GM12878 (cell line): ENCODE results near the gene ZC3H12D. TPM values are rescaled to one million over a fixed set of nuclear protein-coding genes. Genes with fewer than 3 reads are reported as not detected.
A peak's percentile ranks its signal among the peaks of the same experiment; 100 is the strongest.

Experiments used
- ATAC-seq: fragments of 200-7000 bp; cut with Tn5 transposase; 3 replicates; pipeline ENCODE4 v1.9.1; 2020; ENCODE audit warnings: mild to moderate bottlenecking, moderate library complexity
- BruUV-seq: library from RNA; stranded (reverse); fragments of 400-500 nt; replicated peaks from 2 replicates; lab custom pipeline; 2021; lab: Mats Ljungman, UMichigan
- CTCF ChIA-PET: fragments of 300-600 bp; sonication (Branson Sonifier 250); formaldehyde crosslinking; extraction: SDS; loops from one replicate; lab custom pipeline; 2021; ENCODE audit warnings: inconsistent platforms; lab: Yijun Ruan, JAX
- POLR2A ChIA-PET: fragments of 350-600 bp; formaldehyde crosslinking; extraction: SDS; loops from one replicate; lab custom pipeline; 2021; ENCODE audit warnings: inconsistent platforms; lab: Charles Lee
- RAD21 ChIA-PET: fragments of 300-600 bp; sonication (Branson Sonifier 250); formaldehyde crosslinking; loops from one replicate; lab custom pipeline; 2023; ENCODE audit warnings: antibody characterized with exemption; ENCODE audit not compliant: unreplicated experiment; lab: Charles Lee
- SMC1A ChIA-PET: fragments of 300-600 bp; sonication (Branson Sonifier 250); formaldehyde crosslinking; loops from one replicate; lab custom pipeline; 2023; ENCODE audit not compliant: unreplicated experiment, uncharacterized antibody; lab: Charles Lee
- DNase-seq: peaks from one replicate; pipeline ENCODE4 v3.0.0-alpha.2; 2011; ENCODE audit warnings: low read depth, low spot score
- FAIRE-seq: peaks from 3 replicates; lab custom pipeline; 2011; peaks lifted over from hg19 to GRCh38; lab: Jason Lieb, UNC
- H2AFZ ChIP-seq: 2 replicates; pipeline ENCODE4 v1.6.0; 2011; ENCODE audit warnings: low read depth, low read length, control low read depth; ENCODE audit not compliant: control insufficient read depth
- H3K27ac ChIP-seq: 2 replicates; pipeline ENCODE4 v1.5.1; 2011; ENCODE audit warnings: control low read depth; ENCODE audit not compliant: control insufficient read depth, insufficient read depth
- H3K27me3 ChIP-seq, 2 experiments: replicated peaks in 1 of 2; 2 replicates each; pipeline versions ENCODE4 v1.6.0 to v1.6.1; 2011; ENCODE audit warnings: low read length in 1 of 2; ENCODE audit not compliant: control insufficient read depth in 2 of 2, insufficient read depth in 2 of 2
- H3K36me3 ChIP-seq, 2 experiments: 2 replicates each; pipeline ENCODE4 v1.5.1; 2011; ENCODE audit warnings: low read length in 1 of 2; ENCODE audit not compliant: control insufficient read depth in 2 of 2, insufficient read depth in 2 of 2
- H3K4me1 ChIP-seq: 2 replicates; pipeline ENCODE4 v1.6.1; 2011; ENCODE audit warnings: mild to moderate bottlenecking, low read length, moderate library complexity, mixed read lengths; ENCODE audit not compliant: control insufficient read depth, insufficient read depth
- H3K4me2 ChIP-seq: 2 replicates; pipeline ENCODE4 v1.6.0; 2011; ENCODE audit warnings: control low read depth; ENCODE audit not compliant: control insufficient read depth, insufficient read depth
- H3K4me3 ChIP-seq: fragments of 200-600 bp; sonication (generic); 2 replicates; pipeline ENCODE4 v1.5.1; 2016
- H3K79me2 ChIP-seq: 2 replicates; pipeline ENCODE4 v1.6.0; 2011; ENCODE audit warnings: low read length; ENCODE audit not compliant: control insufficient read depth, insufficient read depth
- H3K9ac ChIP-seq: 2 replicates; pipeline ENCODE4 v1.8.0; 2011; ENCODE audit warnings: low read length, control low read depth, mixed read lengths; ENCODE audit not compliant: control insufficient read depth, insufficient read depth
- H3K9me3 ChIP-seq: replicated peaks from 3 replicates; pipeline ENCODE4 v1.5.1; 2011; ENCODE audit warnings: mild to moderate bottlenecking, low read length; ENCODE audit not compliant: control insufficient read depth, insufficient read depth
- H4K20me1 ChIP-seq: 2 replicates; pipeline ENCODE4 v1.6.0; 2011; ENCODE audit not compliant: control insufficient read depth, insufficient read depth
- BCL11A ChIP-seq: IDR thresholded peaks from 2 replicates; pipeline ENCODE4 v1.6.1; 2011; ENCODE audit warnings: low read depth, low read length
- BHLHE40 ChIP-seq, 2 experiments: fragments of 450-650 bp in 1 of 2; IDR thresholded peaks; 2 replicates each; pipeline ENCODE4 v1.6.1; 2011 to 2017; ENCODE audit warnings: low read depth in 2 of 2, borderline replicate concordance in 1 of 2, improper control_type of control experiment in 1 of 2, low read length in 1 of 2, mild to moderate bottlenecking in 1 of 2
- CBX3 ChIP-seq: fragments of 200-600 bp; sonication (generic); IDR thresholded peaks from 2 replicates; pipeline ENCODE4 v1.6.1; 2016; ENCODE audit warnings: low read depth, borderline replicate concordance
- CREM ChIP-seq: IDR thresholded peaks from 2 replicates; pipeline ENCODE4 v1.6.1; 2014; ENCODE audit warnings: antibody characterized with exemption, low read depth
- IKZF1 ChIP-seq: fragments of 450-650 bp; conservative IDR thresholded peaks from 2 replicates; pipeline ENCODE4 v1.6.1; 2017; ENCODE audit warnings: antibody characterized with exemption, mild to moderate bottlenecking
- IKZF2 ChIP-seq, 2 experiments: fragments of 450-650 bp; IDR thresholded peaks; 2 replicates each; pipeline ENCODE4 v1.6.1; 2017; ENCODE audit warnings: mild to moderate bottlenecking in 2 of 2, moderate library complexity in 2 of 2
- IRF4 ChIP-seq: IDR thresholded peaks from 2 replicates; pipeline ENCODE4 v1.6.1; 2011; ENCODE audit warnings: low read depth, low read length
- NBN ChIP-seq: fragments of 450-650 bp; IDR thresholded peaks from 2 replicates; pipeline ENCODE4 v1.6.1; 2016
- NFYA ChIP-seq: IDR thresholded peaks from 2 replicates; pipeline ENCODE4 v1.6.1; 2011; ENCODE audit warnings: low read depth, mild to moderate bottlenecking, low read length, improper control_type of control experiment, borderline replicate concordance
- PAX5 ChIP-seq: IDR thresholded peaks from 2 replicates; pipeline ENCODE4 v1.6.1; 2011; ENCODE audit warnings: low read depth, low read length, borderline replicate concordance
- POLR2A ChIP-seq: IDR thresholded peaks from 2 replicates; pipeline ENCODE4 v1.6.1; 2011; ENCODE audit warnings: low read depth, mild to moderate bottlenecking, low read length
- RCOR1 ChIP-seq: conservative IDR thresholded peaks from 2 replicates; pipeline ENCODE4 v1.6.1; 2012; ENCODE audit warnings: low read depth, low read length, improper control_type of control experiment
- RELA ChIP-seq: fragments of 450-650 bp; IDR thresholded peaks from 2 replicates; pipeline ENCODE4 v1.8.0; 2014; ENCODE audit warnings: borderline replicate concordance; ENCODE audit not compliant: partially characterized antibody
- TARDBP ChIP-seq: IDR thresholded peaks from 2 replicates; pipeline ENCODE4 v1.6.1; 2016; ENCODE audit warnings: borderline replicate concordance
- WGBS: methylation state at CpG from one replicate; pipeline ENCODE4 v1.1.6; 2016; ENCODE audit warnings: low lambda C conversion rate; ENCODE audit not compliant: insufficient replicate concordance, insufficient coverage; ENCODE audit errors: missing lambda C conversion rate; 5-methylcytosine and 5-hydroxymethylcytosine counted together
- in situ Hi-C: fragments of 300-500 bp; cut with MboI; formaldehyde crosslinking; loops from 9 replicates; pipeline ENCODE4 v1.14.3; 2018; ENCODE audit warnings: mixed read lengths
- intact Hi-C: fragments of 100-400 bp; cut with micrococcal nuclease; formaldehyde crosslinking; loops from one replicate; pipeline ENCODE4 v1.14.2; 2022; ENCODE audit not compliant: unreplicated experiment
- polyA plus RNA-seq, 11 experiments: library from polyadenylated mRNA; depleted of rRNA in 4 of 11; unstranded in 6 of 11; stranded (reverse) in 5 of 11; fragments of >200 nt; fragmentation: Nextera tagmentation in 4 of 11; fragmentation: Illumina TruSeq in 1 of 11; extraction: Ambion mirVana in 4 of 11; extraction: Trizol in 1 of 11; gene quantifications; 1 replicate in 1 of 11; 2 replicates in 10 of 11; pipeline versions ENCODE4 v1.2.1 to v1.2.3, GENCODE V29; 2011 to 2016; ENCODE audit warnings: inconsistent platforms in 2 of 11, missing spikeins in 2 of 11, low read depth in 1 of 11
- total RNA-seq, 4 experiments: library from RNA; depleted of rRNA in 3 of 4; stranded (reverse); fragments of >200 nt in 3 of 4; fragmentation: Illumina TruSeq in 1 of 4; extraction: Trizol in 1 of 4; gene quantifications; 2 replicates each; pipeline versions ENCODE4 v1.2.1 to v1.2.3, GENCODE V29; 2013 to 2021
- TF ChIP-seq, protein P1 (sequence below): fragments of 450-650 bp; IDR thresholded peaks from 2 replicates; pipeline ENCODE4 v1.6.1; 2017; ENCODE audit warnings: mild to moderate bottlenecking, moderate library complexity
- TF ChIP-seq, protein P2 (sequence below): IDR thresholded peaks from 2 replicates; pipeline ENCODE4 v1.6.1; 2011; ENCODE audit warnings: mild to moderate bottlenecking, low read depth, low read length, moderate library complexity; ENCODE audit not compliant: insufficient replicate concordance

The ZC3H12D gene
- total and polyA plus RNA-seq, 10 of the 15 experiments (the other 5 are each of a cell fraction or from before 2014, with no cell fraction given), result 1.4 to 29.7 (median 8.8) TPM

DNA sequence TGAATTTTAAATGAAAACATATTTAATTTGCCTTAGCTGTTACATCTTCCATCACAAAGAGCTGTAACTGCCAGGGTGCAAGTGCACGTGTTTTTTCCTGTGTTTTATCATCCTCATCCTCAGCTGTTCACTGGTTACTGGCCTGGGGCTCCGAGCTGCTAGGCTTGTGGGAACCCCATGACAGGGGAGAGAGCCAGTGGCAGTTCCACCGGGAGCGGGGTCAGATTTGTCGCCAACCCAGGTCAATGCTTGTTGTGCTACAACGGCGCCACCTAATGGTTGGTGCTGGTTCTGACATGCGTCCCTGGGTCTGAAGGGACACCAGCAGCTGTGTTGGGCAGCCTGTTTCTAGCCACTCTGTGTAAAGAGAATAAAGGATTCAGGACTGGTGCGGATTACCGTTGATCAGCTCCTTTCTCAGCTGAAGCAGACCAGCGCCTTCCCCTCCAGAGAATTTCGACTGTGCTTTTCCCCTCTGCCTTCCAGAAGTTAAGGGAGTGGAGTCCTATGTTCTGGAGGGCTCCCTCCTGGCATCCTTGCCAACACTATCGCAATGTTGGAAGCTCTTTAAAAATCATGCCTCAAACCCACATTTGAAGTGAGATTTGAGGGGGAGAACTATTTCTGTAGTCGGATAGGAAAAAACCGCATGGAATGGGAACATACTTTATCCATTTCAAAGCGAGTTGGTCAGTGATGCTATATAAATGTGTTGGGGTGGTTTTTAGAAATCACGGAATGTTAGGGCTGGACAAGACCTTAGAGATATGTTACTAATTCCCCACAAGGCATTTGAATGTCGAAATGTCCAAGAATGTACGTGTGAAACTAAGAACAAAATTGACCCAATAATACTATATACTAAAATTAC is 52.7 kb downstream of the ZC3H12D start:
- 20% methylated on average over 19 of the region's 19 CpGs for WGBS
- ChIA-PET RAD21 (interaction anchor here (0.6 to 5.9 kb wide), 63 partner anchors 9 to 1285 kb away, joined by 3 to 145 read pairs (median 4); no protein-coding TSS in a partner anchor), SMC1A (interaction anchor here (0.6 to 8.1 kb wide), 88 partner anchors 9 to 872 kb away, joined by 3 to 135 read pairs (median 4); partner anchors contain the start of gene ZC3H12D), CTCF (interaction anchor here (0.6 to 8.0 kb wide), 90 partner anchors 8 to 963 kb away, joined by 3 to 169 read pairs (median 5); partner anchors contain the start of gene LRP11), POLR2A (interaction anchor here (0.7 to 1.8 kb wide), 5 partner anchors 9 to 403 kb away, joined by 3 to 14 read pairs (median 3); no protein-coding TSS in a partner anchor)
- DNase-seq (peak; percentile 60), ATAC-seq (peak; percentile 99), FAIRE-seq (peak; percentile 97)
- H4K20me1 ChIP-seq, result no peaks in the 10 kb centered on the region
- no peaks in the 10 kb centered on the region for H3K79me2 ChIP-seq
- intact Hi-C loops, result loop anchor here (1.0 to 10.0 kb wide), 7 partner anchors 85 to 855 kb away; no protein-coding TSS in a partner anchor
- H3K36me3 ChIP-seq, result no peaks in the 10 kb centered on the region
- in situ Hi-C loops, result loop anchor here (25.0 kb wide), 1 partner anchor 670 kb away; no protein-coding TSS in a partner anchor
- no peaks in the 10 kb centered on the region for H3K4me1 ChIP-seq
- peak overlapping the region; percentile 62; the same call in 1 of the 2 replicates for H2AFZ ChIP-seq
- no peaks in the 10 kb centered on the region; a peak in 1 of 4 replicates for H3K27me3 ChIP-seq
- no peak overlapping the region for H3K27ac ChIP-seq
- H3K4me2 ChIP-seq, result 0 out of 2 replicates have a peak overlapping the region, but pooled peaks have one; percentile 39
- H3K9ac ChIP-seq, result no peak overlapping the region
- no peak overlapping the region for H3K4me3 ChIP-seq
- no peaks in the 10 kb centered on the region; the same call in 2 of the 3 replicates for H3K9me3 ChIP-seq
- no TSS peak for BruUV-seq
- no peak for TF ChIP-seq POLR2A
- TF ChIP-seq RCOR1, result 0 out of 2 replicates have a peak, but pooled peaks have one; percentile 31
- TF ChIP-seq, protein P1, sequence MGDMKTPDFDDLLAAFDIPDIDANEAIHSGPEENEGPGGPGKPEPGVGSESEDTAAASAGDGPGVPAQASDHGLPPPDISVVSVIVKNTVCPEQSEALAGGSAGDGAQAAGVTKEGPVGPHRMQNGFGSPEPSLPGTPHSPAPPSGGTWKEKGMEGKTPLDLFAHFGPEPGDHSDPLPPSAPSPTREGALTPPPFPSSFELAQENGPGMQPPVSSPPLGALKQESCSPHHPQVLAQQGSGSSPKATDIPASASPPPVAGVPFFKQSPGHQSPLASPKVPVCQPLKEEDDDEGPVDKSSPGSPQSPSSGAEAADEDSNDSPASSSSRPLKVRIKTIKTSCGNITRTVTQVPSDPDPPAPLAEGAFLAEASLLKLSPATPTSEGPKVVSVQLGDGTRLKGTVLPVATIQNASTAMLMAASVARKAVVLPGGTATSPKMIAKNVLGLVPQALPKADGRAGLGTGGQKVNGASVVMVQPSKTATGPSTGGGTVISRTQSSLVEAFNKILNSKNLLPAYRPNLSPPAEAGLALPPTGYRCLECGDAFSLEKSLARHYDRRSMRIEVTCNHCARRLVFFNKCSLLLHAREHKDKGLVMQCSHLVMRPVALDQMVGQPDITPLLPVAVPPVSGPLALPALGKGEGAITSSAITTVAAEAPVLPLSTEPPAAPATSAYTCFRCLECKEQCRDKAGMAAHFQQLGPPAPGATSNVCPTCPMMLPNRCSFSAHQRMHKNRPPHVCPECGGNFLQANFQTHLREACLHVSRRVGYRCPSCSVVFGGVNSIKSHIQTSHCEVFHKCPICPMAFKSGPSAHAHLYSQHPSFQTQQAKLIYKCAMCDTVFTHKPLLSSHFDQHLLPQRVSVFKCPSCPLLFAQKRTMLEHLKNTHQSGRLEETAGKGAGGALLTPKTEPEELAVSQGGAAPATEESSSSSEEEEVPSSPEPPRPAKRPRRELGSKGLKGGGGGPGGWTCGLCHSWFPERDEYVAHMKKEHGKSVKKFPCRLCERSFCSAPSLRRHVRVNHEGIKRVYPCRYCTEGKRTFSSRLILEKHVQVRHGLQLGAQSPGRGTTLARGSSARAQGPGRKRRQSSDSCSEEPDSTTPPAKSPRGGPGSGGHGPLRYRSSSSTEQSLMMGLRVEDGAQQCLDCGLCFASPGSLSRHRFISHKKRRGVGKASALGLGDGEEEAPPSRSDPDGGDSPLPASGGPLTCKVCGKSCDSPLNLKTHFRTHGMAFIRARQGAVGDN, result no peak
- peak; percentile 62 for TF ChIP-seq IKZF1
- peak; percentile 74; the same call in 1 of the 2 replicates for TF ChIP-seq NBN
- TF ChIP-seq NFYA, result no peak
- peak in 1 of 2 experiments; percentile 41; a peak in 1 of 4 replicates for TF ChIP-seq BHLHE40 (IDR thresholded peaks at IDR 0.05; ENCODE audit: borderline replicate concordance in 1 of 2, low read depth in 2 of 2, low read length in 1 of 2)
- TF ChIP-seq BCL11A, result 0 out of 2 replicates have a peak, but pooled peaks have one; percentile 10
- TF ChIP-seq IKZF2 (IDR thresholded peaks at IDR 0.05), result peak; percentile 42 to 47; a peak in 3 of 4 replicates
- no peak for TF ChIP-seq CBX3
- TF ChIP-seq TARDBP, result no peak
- TF ChIP-seq RELA, result peak; percentile 68
- TF ChIP-seq IRF4, result peak; percentile 72
- no peak; the same call in 1 of the 2 replicates for TF ChIP-seq PAX5
- TF ChIP-seq, protein P2, sequence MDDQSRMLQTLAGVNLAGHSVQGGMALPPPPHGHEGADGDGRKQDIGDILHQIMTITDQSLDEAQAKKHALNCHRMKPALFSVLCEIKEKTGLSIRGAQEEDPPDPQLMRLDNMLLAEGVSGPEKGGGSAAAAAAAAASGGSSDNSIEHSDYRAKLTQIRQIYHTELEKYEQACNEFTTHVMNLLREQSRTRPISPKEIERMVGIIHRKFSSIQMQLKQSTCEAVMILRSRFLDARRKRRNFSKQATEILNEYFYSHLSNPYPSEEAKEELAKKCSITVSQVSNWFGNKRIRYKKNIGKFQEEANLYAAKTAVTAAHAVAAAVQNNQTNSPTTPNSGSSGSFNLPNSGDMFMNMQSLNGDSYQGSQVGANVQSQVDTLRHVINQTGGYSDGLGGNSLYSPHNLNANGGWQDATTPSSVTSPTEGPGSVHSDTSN, result no peak
- TF ChIP-seq CREM, result no peak
